Activated CD4-positive, alpha-beta T cell treated with anti-CD3 and anti-CD28 coated beads, Interleukin-2, amount 50 U/mL, for 16 hours (primary cell): ENCODE measurements around the gene SNX9.
A peak's percentile ranks its signal among the peaks of the same experiment; 100 is the strongest.

ENCODE experiments used
- DNase-seq: peaks from one replicate; pipeline ENCODE4 v3.0.0-alpha.2; 2020

The SNX9 gene

GRCh38 chr6:157860505-157860991 is 37.5 kb downstream of the SNX9 start:
- DNase-seq: peak; percentile 29

DNA sequence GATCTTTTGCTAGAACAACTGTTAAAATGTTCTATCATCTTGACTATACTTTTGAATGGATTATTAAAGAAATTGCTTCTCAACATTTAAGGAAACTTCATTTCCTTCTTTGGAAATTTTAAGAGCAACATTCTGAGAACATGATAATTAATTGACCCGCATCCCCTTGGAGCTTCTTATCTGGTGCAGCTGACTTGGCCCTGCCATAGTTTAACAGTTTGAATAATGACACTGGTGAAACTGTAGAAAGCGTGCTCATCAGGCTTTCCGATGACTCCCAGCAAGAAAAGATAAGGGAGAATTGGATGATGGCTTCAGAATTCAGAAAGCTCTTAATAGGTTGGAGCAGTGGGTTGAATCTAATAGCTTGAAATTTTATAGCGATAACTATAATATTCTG is 38.1 kb downstream of the SNX9 start:
- DNase-seq: no peak

GRCh38 chr6:157861814-157862213 is 38.8 kb downstream of the SNX9 start:
- no peak for DNase-seq

DNA sequence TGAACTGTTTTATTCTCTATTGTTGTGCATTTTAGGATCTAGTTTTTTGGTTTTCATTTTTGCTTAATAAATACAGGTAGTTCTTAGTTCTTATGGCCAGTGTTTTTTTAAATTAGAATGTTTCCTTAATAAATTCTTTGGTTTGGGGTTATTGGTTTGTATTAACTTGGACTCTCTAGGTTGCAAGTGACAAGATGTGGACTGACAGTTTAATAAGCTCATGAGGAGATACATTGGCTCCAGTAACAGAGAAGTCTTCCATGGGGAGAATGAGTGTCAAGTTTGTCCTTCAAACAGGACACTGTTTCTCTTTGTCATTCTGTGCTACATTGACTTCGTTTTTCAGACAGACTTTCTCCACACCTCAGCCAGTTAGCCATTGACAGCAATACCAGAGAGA is 39.7 kb downstream of the SNX9 start:
- DNase-seq: no peak

GRCh38 chr6:157864185-157864761 is 41.2 kb downstream of the SNX9 start:
- DNase-seq: no peak

GRCh38 chr6:157865249-157865648 is 42.2 kb downstream of the SNX9 start:
- no peak for DNase-seq

- peak; percentile 43 for DNase-seq
Measured at GRCh38 chr6:157867155-157867559, 44.1 kb downstream of the SNX9 start.

DNA sequence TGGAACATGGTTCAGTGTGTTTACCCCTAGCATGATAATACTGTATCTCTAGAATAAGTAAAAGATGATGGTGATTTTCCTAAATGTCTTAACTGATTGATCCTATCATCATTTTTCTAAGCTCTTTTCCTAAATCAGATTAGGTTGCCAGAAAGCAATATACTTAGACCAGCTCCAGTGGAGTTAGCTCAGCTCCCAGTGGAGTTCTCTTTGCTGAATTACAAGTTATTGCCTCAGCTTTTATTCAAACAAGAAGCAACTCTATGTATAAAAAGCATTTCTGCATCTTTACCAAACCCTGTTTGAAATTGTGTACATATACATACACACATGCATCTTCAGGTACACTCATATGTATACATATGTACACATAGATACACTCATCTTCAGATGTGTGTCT is 44.9 kb downstream of the SNX9 start:
- DNase-seq: no peak

GRCh38 chr6:157868835-157869234 is 45.8 kb downstream of the SNX9 start:
- DNase-seq: no peak

GRCh38 chr6:157869673-157870302 is 46.7 kb downstream of the SNX9 start:
- DNase-seq: no peak

- peak; percentile 84 for DNase-seq
Measured at GRCh38 chr6:157873735-157874344, 50.8 kb downstream of the SNX9 start.

DNA sequence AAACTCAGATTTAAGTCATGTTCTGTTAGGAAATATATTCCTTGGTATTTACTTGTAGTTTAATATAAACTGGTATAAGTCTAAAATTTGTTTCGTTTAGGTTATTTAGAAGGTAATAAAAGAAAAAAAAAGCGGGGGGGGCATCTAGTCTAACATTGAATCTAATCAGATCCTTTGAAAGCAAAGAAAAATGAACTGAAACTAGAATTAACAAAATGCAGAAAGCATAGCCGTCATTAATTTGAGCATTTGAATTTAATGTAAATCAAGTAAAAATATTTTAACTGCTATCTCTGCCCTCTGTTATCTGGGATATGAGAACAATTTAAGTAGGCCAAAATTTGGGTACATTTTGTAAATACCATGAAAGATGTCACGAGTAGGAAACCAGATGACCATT is 54.1 kb downstream of the SNX9 start:
- DNase-seq: no peak

DNA sequence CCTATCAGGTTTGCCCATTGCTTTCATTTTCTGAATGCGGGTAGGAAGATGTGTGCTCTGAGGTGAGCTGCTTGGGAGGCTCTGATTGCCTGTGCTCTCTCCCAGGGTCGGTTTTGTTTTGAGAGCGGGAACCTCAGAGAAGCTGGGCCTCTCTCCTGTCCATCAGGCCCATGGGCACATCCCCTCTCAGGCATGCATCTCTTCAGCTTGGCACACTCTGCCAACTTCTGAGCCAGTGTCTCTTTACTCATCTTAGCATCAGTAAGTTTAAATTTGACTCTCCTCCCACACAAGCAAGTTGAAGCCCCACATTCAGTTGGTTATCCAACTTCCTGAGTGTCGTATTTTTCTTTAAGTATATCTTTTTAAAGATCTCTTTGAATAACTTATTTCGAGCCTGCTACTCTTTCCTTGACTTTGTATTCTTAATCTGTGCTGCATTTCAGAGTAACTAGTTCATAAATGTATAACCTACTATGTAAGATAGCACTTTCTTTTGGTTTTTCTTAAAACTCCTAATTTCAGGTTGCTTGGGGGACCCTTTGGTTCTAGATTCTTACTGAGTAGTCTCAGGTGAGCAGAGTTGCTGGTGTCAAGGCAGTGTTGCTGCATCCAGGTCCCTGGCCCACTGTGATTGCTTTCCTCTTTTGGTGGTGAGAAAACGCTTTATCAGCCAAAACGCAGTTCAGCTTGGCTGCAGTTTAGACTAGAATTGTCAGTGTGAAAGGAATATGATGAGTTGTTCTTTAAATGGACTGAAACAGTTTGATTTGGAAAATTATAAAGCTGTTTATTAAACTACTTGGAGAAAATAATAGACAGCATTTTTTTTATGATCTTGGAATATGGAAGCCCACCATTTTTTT is 54.8 kb downstream of the SNX9 start:
- DNase-seq: peak; percentile 14

GRCh38 chr6:157879034-157879872 is 56.2 kb downstream of the SNX9 start:
- DNase-seq: peak; percentile 60

DNA sequence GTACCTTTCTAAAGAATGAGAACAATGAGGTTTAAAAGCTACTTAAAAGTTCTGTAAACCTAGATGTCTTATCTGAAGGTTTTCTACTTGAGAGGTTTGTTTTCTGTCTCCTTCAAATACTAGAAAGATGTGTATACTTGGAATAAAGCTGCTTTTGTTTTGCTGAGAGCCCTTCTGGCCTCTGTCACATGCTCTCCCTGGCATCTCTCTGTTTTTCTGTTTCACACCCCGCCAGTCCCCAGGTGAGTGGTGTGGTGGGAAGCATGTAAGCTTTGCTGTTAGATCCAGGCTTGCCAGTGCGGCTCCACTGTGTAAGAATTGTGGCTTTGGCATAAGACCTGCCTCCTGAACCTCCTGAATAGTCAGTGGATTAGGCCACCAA is 56.8 kb downstream of the SNX9 start:
- DNase-seq: no peak

- no peak for DNase-seq
Measured at GRCh38 chr6:157880534-157880933, 57.5 kb downstream of the SNX9 start.

DNA sequence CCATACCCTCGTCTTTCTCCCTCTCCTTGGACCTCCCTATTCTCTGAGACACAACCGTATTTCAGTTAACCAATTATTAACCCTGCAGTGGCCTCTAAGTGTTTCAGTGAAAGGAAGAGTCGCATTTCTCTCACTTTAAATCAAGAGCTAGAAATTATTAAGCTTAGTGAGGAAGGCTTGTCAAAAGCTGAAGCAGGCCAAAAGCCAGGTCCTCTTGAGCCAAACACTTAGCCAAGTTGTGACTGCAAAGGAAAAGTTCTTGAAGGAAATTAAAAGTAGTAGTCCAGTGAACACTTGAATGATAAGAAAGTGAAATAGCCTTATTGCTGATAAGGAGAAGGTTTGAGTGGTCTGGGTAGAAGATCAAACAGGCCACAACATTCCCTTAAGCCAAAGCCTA is 58.3 kb downstream of the SNX9 start:
- no peak for DNase-seq

- no peak for DNase-seq
Measured at GRCh38 chr6:157884756-157885155, 61.7 kb downstream of the SNX9 start.

- DNase-seq: peak; percentile 51
Measured at GRCh38 chr6:157885211-157885788, 62.3 kb downstream of the SNX9 start.

DNA sequence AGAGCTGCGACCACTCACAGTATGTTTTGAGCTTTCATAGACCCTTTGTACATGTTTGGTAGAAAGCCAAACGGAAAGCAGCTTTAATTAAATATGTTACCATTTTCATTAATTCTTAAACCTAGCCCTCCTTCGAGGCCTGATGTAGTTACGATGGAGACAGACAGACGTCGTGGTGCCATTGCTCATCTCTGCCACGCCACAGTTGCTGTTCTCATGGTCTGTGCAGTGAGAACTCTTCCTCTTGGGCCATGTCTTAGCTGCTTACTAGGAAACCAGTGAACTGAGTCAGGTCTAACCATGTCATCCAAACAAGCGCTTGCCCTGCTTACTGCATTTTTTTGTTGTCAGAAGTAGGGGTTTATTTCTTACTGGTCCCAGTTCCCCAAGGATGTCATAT is 62.8 kb downstream of the SNX9 start:
- DNase-seq: no peak

GRCh38 chr6:157887892-157888291 is 64.8 kb downstream of the SNX9 start:
- DNase-seq: no peak
